Muscle layer of duodenum (tissue), 2 donors: ENCODE data around the gene PPIA.
"Not testable (repeated sequence)": the region's sequence is repeated elsewhere in the genome, so short reads cannot be mapped to it uniquely, and the experiment has no call there.

ENCODE experiments used
- H3K27ac ChIP-seq: one replicate; pipeline ENCODE4 v1.7.0; 2013; ENCODE audit warnings: mild to moderate bottlenecking, low read length
- H3K27me3 ChIP-seq: one replicate; pipeline ENCODE4 v1.7.0; 2013; ENCODE audit warnings: low read depth, mild to moderate bottlenecking, control low read depth, low read length
- H3K36me3 ChIP-seq, 2 donors: one replicate each; pipeline ENCODE4 v1.7.0; 2013; ENCODE audit warnings: low read length in 2 of 2, control low read depth in 1 of 2, mild to moderate bottlenecking in 1 of 2; ENCODE audit not compliant: insufficient read depth in 2 of 2, control insufficient read depth in 1 of 2
- H3K4me1 ChIP-seq, 2 donors: one replicate each; pipeline ENCODE4 v1.7.0; 2013; ENCODE audit warnings: low read length in 2 of 2, mild to moderate bottlenecking in 2 of 2, control low read depth in 1 of 2, moderate library complexity in 1 of 2; ENCODE audit not compliant: insufficient read depth in 2 of 2, control insufficient read depth in 1 of 2
- H3K4me3 ChIP-seq, 2 donors: one replicate each; pipeline ENCODE4 v1.7.0; 2013; ENCODE audit warnings: low read length in 2 of 2, low read depth in 1 of 2, mild to moderate bottlenecking in 1 of 2
- H3K9me3 ChIP-seq, 2 donors: one replicate each; pipeline ENCODE4 v1.7.0; 2013; ENCODE audit warnings: low read length in 2 of 2, control low read depth in 1 of 2, mild to moderate bottlenecking in 1 of 2; ENCODE audit not compliant: control insufficient read depth in 1 of 2
- donor health status: healthy.

Gene PPIA

GRCh38 chr7:44774486-44774885 is 22.0 kb upstream of the PPIA start:
- H3K4me3 ChIP-seq, H3K27ac ChIP-seq, H3K9me3 ChIP-seq, H3K27me3 ChIP-seq, H3K36me3 ChIP-seq: not testable (repeated sequence)
- H3K4me1 ChIP-seq = peaks cover 7 to 10% of the 10 kb centered on the region in 2 donors

DNA sequence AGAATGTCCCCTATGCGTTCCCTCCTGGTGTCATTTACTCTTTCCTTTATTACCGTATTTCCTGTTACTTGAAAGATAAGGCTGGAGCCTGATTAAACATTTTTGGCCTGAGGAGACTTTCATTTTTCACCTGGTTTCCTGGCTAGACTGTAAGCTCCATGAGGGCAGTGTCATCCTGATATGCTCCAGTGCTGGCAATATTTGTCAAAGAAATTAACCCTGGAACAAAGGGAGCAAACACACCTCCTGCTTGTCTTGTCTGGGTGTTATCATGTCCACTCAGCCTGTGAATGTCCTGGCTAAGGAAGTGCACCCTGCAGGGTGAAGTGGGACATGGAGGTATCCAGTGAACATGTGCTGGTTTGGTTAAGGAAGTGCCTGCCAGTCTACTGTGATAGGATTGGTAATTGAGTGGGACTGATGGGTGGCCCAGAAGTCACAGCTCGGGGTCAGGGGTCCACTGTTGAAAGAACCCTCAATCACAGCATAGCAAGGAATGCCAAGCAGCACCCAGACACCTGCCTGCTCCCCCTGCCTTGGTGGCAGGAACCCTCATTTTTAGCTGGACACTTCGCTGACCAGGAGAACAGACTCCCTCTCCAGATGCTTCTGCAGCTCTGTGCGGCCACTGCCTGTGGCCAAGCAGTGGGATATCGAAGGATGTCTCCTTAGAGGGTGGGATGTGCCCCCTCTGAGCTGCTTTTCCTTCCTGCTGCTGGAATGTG is 20.9 kb upstream of the PPIA start:
- no peaks in the 10 kb centered on the region for H3K36me3 ChIP-seq
- H3K4me1 ChIP-seq = no peaks in the 10 kb centered on the region
- no peak overlapping the region for H3K4me3 ChIP-seq
- H3K9me3 ChIP-seq = no peaks in the 10 kb centered on the region
- no peaks in the 10 kb centered on the region for H3K27me3 ChIP-seq
- H3K27ac ChIP-seq = no peak overlapping the region

DNA sequence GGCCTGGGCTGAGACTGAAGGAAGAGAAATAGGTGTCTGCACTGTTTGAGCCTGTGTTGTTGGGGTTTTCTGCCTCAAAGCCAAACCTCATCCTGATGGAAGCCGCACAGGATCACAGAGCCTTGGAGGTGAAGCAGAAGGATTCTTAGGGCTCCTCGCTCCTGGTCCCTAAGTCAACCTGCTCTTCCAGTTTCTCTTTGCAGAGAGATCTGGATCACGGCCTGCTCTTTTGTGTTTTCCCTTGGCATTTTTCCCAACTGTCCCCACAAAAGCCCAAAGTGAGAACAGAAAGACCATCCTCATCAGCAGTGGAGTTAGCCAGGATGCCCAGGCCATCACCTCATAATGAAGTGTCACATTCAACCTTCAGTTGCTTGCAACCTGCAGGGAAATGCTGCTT is 20.3 kb upstream of the PPIA start:
- no peak overlapping the region for H3K4me3 ChIP-seq
- no peaks in the 10 kb centered on the region for H3K4me1 ChIP-seq
- no peaks in the 10 kb centered on the region for H3K36me3 ChIP-seq
- H3K27me3 ChIP-seq = no peaks in the 10 kb centered on the region
- no peaks in the 10 kb centered on the region for H3K9me3 ChIP-seq
- no peak overlapping the region for H3K27ac ChIP-seq

DNA sequence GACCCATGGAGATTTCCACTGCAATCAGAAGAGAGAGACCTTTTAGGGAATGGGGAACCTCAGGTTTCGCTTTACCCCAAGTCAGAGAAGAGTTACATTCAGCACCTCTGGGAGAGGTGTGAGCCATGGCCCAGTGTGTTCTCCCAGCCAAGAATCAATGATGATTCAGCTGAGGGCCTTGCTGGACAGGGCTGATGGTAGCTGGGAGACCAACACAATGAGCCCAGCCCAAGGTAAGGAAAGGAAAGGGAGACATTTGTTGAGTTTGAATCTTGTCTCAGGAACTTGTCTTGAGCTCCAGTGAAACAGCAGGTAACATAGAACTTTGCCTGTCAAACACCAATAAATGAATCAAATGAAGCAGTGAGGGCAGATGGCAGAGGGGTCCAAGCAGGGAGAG is 14.0 kb upstream of the PPIA start:
- Histone ChIP-seq H3K4me1 (no peaks in the 10 kb centered on the region), H3K36me3 (no peaks in the 10 kb centered on the region), H3K27ac (no peak overlapping the region), H3K27me3 (no peaks in the 10 kb centered on the region), H3K9me3 (peaks cover 0 to 5% of the 10 kb centered on the region in 2 donors), H3K4me3 (no peak overlapping the region)

DNA sequence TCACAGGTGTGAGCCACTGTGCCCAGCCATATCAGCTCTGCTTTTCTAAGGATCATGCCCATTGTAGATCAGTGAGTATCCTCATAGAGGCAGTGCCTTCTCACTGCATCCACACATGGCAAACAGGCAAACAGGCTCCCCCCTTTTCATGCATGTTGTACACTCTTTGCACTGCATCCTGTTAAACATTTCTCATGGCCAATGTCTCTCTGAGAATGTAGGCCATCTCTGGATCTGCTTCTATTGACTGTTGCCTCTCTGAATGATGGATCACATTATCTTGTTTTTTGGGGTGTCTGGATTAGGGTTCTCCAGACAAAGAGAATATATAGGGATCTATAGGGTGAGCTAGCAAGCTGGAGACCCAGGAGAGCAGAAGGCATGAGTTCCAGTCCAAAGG is 13.1 kb upstream of the PPIA start:
- Histone ChIP-seq H3K4me1 (no peaks in the 10 kb centered on the region), H3K27me3 (no peaks in the 10 kb centered on the region), H3K4me3 (no peak overlapping the region), H3K27ac (no peak overlapping the region), H3K36me3 (no peaks in the 10 kb centered on the region), H3K9me3 (peaks cover 0 to 5% of the 10 kb centered on the region in 2 donors)

GRCh38 chr7:44784364-44784763 is 12.1 kb upstream of the PPIA start:
- H3K36me3 ChIP-seq = no peaks in the 10 kb centered on the region
- H3K9me3 ChIP-seq = peaks cover 0 to 5% of the 10 kb centered on the region in 2 donors
- H3K27ac ChIP-seq = no peak overlapping the region
- no peaks in the 10 kb centered on the region for H3K27me3 ChIP-seq
- H3K4me3 ChIP-seq = no peak overlapping the region
- H3K4me1 ChIP-seq = no peaks in the 10 kb centered on the region

- H3K27me3 ChIP-seq, H3K36me3 ChIP-seq, H3K4me1 ChIP-seq, H3K27ac ChIP-seq, H3K9me3 ChIP-seq, H3K4me3 ChIP-seq: not testable (repeated sequence)
Measured at GRCh38 chr7:44785218-44785617, 11.3 kb upstream of the PPIA start.

- no peak overlapping the region for H3K4me3 ChIP-seq
- H3K36me3 ChIP-seq = no peaks in the 10 kb centered on the region
Measured at GRCh38 chr7:44787041-44787440, 9.4 kb upstream of the PPIA start.

GRCh38 chr7:44787762-44788161 is 8.7 kb upstream of the PPIA start:
- H3K27me3 ChIP-seq = no peaks in the 10 kb centered on the region
- no peaks in the 10 kb centered on the region for H3K4me1 ChIP-seq

More at GRCh38 chr7:44787041-44787440, 9.4 kb upstream of the PPIA start:
- Histone ChIP-seq H3K27ac (no peak overlapping the region), H3K9me3 (peaks cover 0 to 5% of the 10 kb centered on the region in 2 donors), H3K27me3 (no peaks in the 10 kb centered on the region), H3K4me1 (no peaks in the 10 kb centered on the region)

GRCh38 chr7:44789990-44790389 is 6.5 kb upstream of the PPIA start:
- Histone ChIP-seq H3K36me3 (no peaks in the 10 kb centered on the region), H3K9me3 (no peaks in the 10 kb centered on the region), H3K27me3 (no peaks in the 10 kb centered on the region), H3K4me1 (no peaks in the 10 kb centered on the region), H3K4me3 (no peak overlapping the region), H3K27ac (no peak overlapping the region)

More at GRCh38 chr7:44787762-44788161, 8.7 kb upstream of the PPIA start:
- no peak overlapping the region for H3K27ac ChIP-seq
- no peak overlapping the region for H3K4me3 ChIP-seq
- no peaks in the 10 kb centered on the region for H3K36me3 ChIP-seq
- H3K9me3 ChIP-seq = peaks cover 0 to 5% of the 10 kb centered on the region in 2 donors

GRCh38 chr7:44791278-44792219 is 4.9 kb upstream of the PPIA start:
- Histone ChIP-seq H3K4me3 (no peak overlapping the region), H3K27me3 (no peaks in the 10 kb centered on the region), H3K4me1 (peaks cover 0 to 3% of the 10 kb centered on the region in 2 donors), H3K9me3 (no peaks in the 10 kb centered on the region), H3K36me3 (peaks cover 0 to under 1% of the 10 kb centered on the region in 2 donors), H3K27ac (no peak overlapping the region)
